Measurements from ENCODE around the gene GRIP2. TPM values are rescaled to one million over a fixed set of nuclear protein-coding genes. Genes with fewer than 3 reads are reported as not detected.

The GRIP2 gene
- total and polyA plus RNA-seq, 9 of the 15 experiments (the other 6 are each of a cell fraction or from before 2014, with no cell fraction given), result 0.01 TPM; not detected in 7

DNA sequence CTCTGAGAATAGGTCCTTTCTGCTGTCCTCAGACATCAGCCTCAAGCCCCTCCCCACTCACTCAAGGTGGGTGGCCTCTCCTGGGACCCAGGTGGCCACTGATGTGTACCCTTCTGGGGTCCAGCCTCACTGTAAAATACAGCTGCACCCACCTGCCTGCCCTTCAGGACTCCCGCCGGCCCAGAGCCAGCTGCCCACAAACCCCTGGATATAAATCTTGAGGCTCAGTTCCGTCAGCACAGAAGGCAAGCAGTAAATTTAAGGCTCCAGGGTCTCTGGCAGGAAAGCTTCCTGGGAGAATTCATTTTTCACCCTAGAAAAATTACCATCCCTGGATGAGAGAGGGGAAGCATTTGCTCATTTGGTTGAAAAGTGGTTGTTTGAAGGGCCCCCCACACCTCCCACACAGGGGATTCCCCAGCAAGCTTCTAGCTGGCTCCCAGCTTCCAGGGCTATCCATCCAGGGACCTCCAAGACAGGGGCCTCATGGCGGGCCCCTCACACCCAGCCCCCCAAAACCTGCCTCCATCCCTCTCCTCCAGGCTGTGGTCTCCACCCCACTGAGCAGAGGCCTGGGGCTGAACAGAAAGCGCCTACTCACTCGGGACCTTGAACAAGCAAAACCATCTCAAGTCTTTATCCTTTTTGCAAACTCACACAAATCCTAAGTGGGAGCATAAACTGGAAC lies 48.4 kb upstream of the GRIP2 start:
- no peak overlapping the region for H3K4me3 ChIP-seq
- no peaks in the 10 kb centered on the region for H3K36me3 ChIP-seq (ENCODE audit: control insufficient read depth, insufficient read depth, low read length)
- no peak overlapping the region for H3K9ac ChIP-seq (ENCODE audit: insufficient read depth in 1 of 2, low read depth in 2 of 2, low read length in 2 of 2)
- no peaks in the 10 kb centered on the region for H3K9me1 ChIP-seq (ENCODE audit: control insufficient read depth, insufficient read depth, low read length)
- ChIA-PET CTCF (ENCODE audit: low intra/inter-chr PET ratio) (no interaction called here), POLR2A (interaction anchor here (0.6 kb wide), 1 partner anchor 1305 kb away, joined by 3 read pairs; no protein-coding TSS in a partner anchor)
- H3K4me1 ChIP-seq (replicated peaks in 1 of 2; ENCODE audit: control insufficient read depth in 2 of 2, insufficient read depth in 2 of 2, low read length in 2 of 2), result no peaks in the 10 kb centered on the region
- DNase-seq (ENCODE audit: extremely low read depth in 1 of 4, low spot score in 3 of 4), result no peak
- H3K27ac ChIP-seq (ENCODE audit: extremely low read depth, low read depth, low read length), result no peak overlapping the region
- WGBS (ENCODE audit: insufficient coverage, low coverage, missing lambda C conversion rate), result 0% methylated on average over 6 of the region's 6 CpGs
- in situ Hi-C loops (cut with MboI) (no loop called here), intact Hi-C loops (cut with micrococcal nuclease) (no loop called here)
- H3K9me3 ChIP-seq (replicated peaks; ENCODE audit: control insufficient read depth, insufficient read depth, low read depth, low read length), result no peaks in the 10 kb centered on the region
- ATAC-seq, result no peak
- no TSS peak for BruUV-seq (replicated peaks)
- no peak overlapping the region for H2AFZ ChIP-seq (ENCODE audit: low read depth, low read length)
- no peaks in the 10 kb centered on the region; the same call in 1 of the 2 replicates for H4K20me1 ChIP-seq (replicated peaks; ENCODE audit: control insufficient read depth, insufficient read depth, low read length)
- H3K79me2 ChIP-seq (ENCODE audit: control insufficient read depth, insufficient read depth, low read length), result no peaks in the 10 kb centered on the region
- no peak for FAIRE-seq
- no peak overlapping the region for H3K4me2 ChIP-seq (ENCODE audit: insufficient read depth, low read length)
- peaks cover 21 to 72% of the 10 kb centered on the region in 2 experiments; a peak in 4 of 5 replicates for H3K27me3 ChIP-seq (ENCODE audit: control insufficient read depth in 2 of 2, insufficient read depth in 2 of 2, low read length in 2 of 2)
- TF ChIP-seq ZNF134 (CRISPR knock-in tag; conservative IDR thresholded peaks at IDR 0.05), result no peak
- TF ChIP-seq GATA2 (CRISPR knock-in tag; IDR thresholded peaks at IDR 0.05), result no peak
- no peak for TF ChIP-seq ZNF24 (IDR thresholded peaks at IDR 0.05)
- no peak for TF ChIP-seq ZNF584 (CRISPR knock-in tag; IDR thresholded peaks at IDR 0.05; ENCODE audit: low read depth)
- TF ChIP-seq YY1 (IDR thresholded peaks at IDR 0.05; ENCODE audit: borderline replicate concordance in 1 of 3, control insufficient read depth in 1 of 3, extremely low read depth in 1 of 3, insufficient read depth in 3 of 3, insufficient read length in 1 of 3, insufficient replicate concordance in 2 of 3, low read depth in 1 of 3, low read length in 2 of 3), result no peak
- TF ChIP-seq SIN3B (IDR thresholded peaks at IDR 0.05; ENCODE audit: low read depth), result no peak
- TF ChIP-seq ZNF583 (CRISPR knock-in tag; IDR thresholded peaks at IDR 0.05), result no peak
- no peak for TF ChIP-seq MTA1 (IDR thresholded peaks at IDR 0.05; ENCODE audit: borderline replicate concordance)
- TF ChIP-seq ETV1 (tag; conservative IDR thresholded peaks at IDR 0.05; ENCODE audit: low read depth), result no peak
- no peak for TF ChIP-seq MTA2 (IDR thresholded peaks at IDR 0.05; ENCODE audit: low read depth)
- TF ChIP-seq U2AF1 (optimal IDR thresholded peaks at IDR 0.05; ENCODE audit: low read depth, low read length), result no peak
- no peak for TF ChIP-seq RBM34 (IDR thresholded peaks at IDR 0.05; ENCODE audit: borderline replicate concordance, insufficient read depth, low read length)
- TF ChIP-seq, protein P1, sequence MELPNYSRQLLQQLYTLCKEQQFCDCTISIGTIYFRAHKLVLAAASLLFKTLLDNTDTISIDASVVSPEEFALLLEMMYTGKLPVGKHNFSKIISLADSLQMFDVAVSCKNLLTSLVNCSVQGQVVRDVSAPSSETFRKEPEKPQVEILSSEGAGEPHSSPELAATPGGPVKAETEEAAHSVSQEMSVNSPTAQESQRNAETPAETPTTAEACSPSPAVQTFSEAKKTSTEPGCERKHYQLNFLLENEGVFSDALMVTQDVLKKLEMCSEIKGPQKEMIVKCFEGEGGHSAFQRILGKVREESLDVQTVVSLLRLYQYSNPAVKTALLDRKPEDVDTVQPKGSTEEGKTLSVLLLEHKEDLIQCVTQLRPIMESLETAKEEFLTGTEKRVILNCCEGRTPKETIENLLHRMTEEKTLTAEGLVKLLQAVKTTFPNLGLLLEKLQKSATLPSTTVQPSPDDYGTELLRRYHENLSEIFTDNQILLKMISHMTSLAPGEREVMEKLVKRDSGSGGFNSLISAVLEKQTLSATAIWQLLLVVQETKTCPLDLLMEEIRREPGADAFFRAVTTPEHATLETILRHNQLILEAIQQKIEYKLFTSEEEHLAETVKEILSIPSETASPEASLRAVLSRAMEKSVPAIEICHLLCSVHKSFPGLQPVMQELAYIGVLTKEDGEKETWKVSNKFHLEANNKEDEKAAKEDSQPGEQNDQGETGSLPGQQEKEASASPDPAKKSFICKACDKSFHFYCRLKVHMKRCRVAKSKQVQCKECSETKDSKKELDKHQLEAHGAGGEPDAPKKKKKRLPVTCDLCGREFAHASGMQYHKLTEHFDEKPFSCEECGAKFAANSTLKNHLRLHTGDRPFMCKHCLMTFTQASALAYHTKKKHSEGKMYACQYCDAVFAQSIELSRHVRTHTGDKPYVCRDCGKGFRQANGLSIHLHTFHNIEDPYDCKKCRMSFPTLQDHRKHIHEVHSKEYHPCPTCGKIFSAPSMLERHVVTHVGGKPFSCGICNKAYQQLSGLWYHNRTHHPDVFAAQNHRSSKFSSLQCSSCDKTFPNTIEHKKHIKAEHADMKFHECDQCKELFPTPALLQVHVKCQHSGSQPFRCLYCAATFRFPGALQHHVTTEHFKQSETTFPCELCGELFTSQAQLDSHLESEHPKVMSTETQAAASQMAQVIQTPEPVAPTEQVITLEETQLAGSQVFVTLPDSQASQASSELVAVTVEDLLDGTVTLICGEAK (IDR thresholded peaks at IDR 0.05), result no peak
- TF ChIP-seq, protein P1 (CRISPR knock-in tag; IDR thresholded peaks at IDR 0.05), result no peak
- no peak for TF ChIP-seq SP1 (CRISPR knock-in tag; IDR thresholded peaks at IDR 0.05)

Data from K562 (cell line).